ENCODE data around the gene ABCA7. TPM values are rescaled to one million over a fixed set of nuclear protein-coding genes. Genes with fewer than 3 reads are reported as not detected.

ABCA7 gene
- total and polyA plus RNA-seq, 2 of the 13 experiments (the other 11 are each of a cell fraction or from before 2014, with no cell fraction given), result 4.4 to 32.4 TPM

GRCh38 chr19:1105008-1105872, 65.3 kb downstream of the ABCA7 start (continued):
- TF ChIP-seq ZHX1 (CRISPR knock-in tag; IDR thresholded peaks at IDR 0.05; ENCODE audit: low read depth) (0 out of 2 replicates have a peak, but pooled peaks have one; percentile 22), ZNF687 (CRISPR knock-in tag; IDR thresholded peaks at IDR 0.05) (peak; percentile 78), NCOA1 (CRISPR knock-in tag; IDR thresholded peaks at IDR 0.05) (no peak), KMT2B (CRISPR knock-in tag; IDR thresholded peaks at IDR 0.05) (no peak), ERF (CRISPR knock-in tag; IDR thresholded peaks at IDR 0.05) (peak; percentile 18; the same call in 1 of the 2 replicates), HMG20A (CRISPR knock-in tag; IDR thresholded peaks at IDR 0.05; ENCODE audit: borderline replicate concordance) (no peak), ZNF709 (CRISPR knock-in tag; IDR thresholded peaks at IDR 0.05) (no peak), KMT2A (CRISPR knock-in tag; IDR thresholded peaks at IDR 0.05) (peak; percentile 41; the same call in 1 of the 2 replicates), MNT (IDR thresholded peaks at IDR 0.05) (0 out of 2 replicates have a peak, but pooled peaks have one; percentile 15), RORA (CRISPR knock-in tag; IDR thresholded peaks at IDR 0.05) (no peak), REPIN1 (CRISPR knock-in tag; IDR thresholded peaks at IDR 0.05; ENCODE audit: borderline replicate concordance, low read depth) (0 out of 2 replicates have a peak, but pooled peaks have one; percentile 24), ZNF770 (CRISPR knock-in tag; IDR thresholded peaks at IDR 0.05) (no peak), AGO1 (IDR thresholded peaks at IDR 0.05; ENCODE audit: low read depth, low read length, poor library complexity, severe bottlenecking) (peak; percentile 83), ZNF891 (CRISPR knock-in tag; IDR thresholded peaks at IDR 0.05) (no peak), ETV5 (CRISPR knock-in tag; IDR thresholded peaks at IDR 0.05; ENCODE audit: borderline replicate concordance) (0 out of 2 replicates have a peak, but pooled peaks have one; percentile 13), KDM3A (CRISPR knock-in tag; IDR thresholded peaks at IDR 0.05; ENCODE audit: low read depth) (peak; percentile 20; the same call in 1 of the 2 replicates)

Measured in HepG2 (cell line).